Astrocyte of the cerebellum (primary cell): ENCODE results near the gene AQP5.
"Not testable (repeated sequence)": the region's sequence is repeated elsewhere in the genome, so short reads cannot be mapped to it uniquely, and the experiment has no call there.

ENCODE experiments used
- DNase-seq: peaks from one replicate; pipeline ENCODE4 v3.0.0-alpha.2; 2011; ENCODE audit warnings: low read depth
- H3K4me3 ChIP-seq: 2 replicates; pipeline ENCODE4 v1.5.1; 2011; ENCODE audit warnings: mild to moderate bottlenecking, low read depth, low read length, moderate library complexity
- CTCF ChIP-seq: IDR thresholded peaks from 2 replicates; pipeline ENCODE4 v1.5.1; 2012; ENCODE audit warnings: low read length, low read depth, moderate library complexity, mild to moderate bottlenecking; ENCODE audit errors: missing control alignments
- in situ Hi-C: cut with HindIII; loops from 2 replicates; pipeline ENCODE4 v1.10.0; 2017; ENCODE audit warnings: low sequenced_read_pairs

The AQP5 gene

DNA sequence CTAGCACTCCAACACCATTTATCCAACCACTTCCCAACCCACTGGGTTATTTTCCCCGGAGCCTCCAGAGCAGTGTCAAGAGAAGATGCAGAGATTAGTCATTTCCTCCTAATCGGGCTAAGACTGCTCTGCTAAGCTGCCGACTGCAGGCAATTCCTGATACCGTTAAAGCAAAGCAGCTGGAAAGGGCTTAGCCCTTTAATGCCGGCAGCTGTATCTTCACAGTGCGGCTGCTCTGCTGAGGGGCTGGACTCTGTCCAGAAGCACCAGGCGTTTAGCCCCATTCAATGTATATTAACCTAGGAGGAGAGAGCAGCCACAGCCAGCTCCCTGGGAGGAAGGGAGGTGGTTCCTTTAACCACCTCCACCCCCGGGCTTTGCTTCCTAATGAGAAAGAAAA lies 22.2 kb downstream of the AQP5 start:
- no peak overlapping the region for H3K4me3 ChIP-seq
- in situ Hi-C loops: no loop called here
- DNase-seq: peak; percentile 62
- peak; percentile 29 for TF ChIP-seq CTCF

DNA sequence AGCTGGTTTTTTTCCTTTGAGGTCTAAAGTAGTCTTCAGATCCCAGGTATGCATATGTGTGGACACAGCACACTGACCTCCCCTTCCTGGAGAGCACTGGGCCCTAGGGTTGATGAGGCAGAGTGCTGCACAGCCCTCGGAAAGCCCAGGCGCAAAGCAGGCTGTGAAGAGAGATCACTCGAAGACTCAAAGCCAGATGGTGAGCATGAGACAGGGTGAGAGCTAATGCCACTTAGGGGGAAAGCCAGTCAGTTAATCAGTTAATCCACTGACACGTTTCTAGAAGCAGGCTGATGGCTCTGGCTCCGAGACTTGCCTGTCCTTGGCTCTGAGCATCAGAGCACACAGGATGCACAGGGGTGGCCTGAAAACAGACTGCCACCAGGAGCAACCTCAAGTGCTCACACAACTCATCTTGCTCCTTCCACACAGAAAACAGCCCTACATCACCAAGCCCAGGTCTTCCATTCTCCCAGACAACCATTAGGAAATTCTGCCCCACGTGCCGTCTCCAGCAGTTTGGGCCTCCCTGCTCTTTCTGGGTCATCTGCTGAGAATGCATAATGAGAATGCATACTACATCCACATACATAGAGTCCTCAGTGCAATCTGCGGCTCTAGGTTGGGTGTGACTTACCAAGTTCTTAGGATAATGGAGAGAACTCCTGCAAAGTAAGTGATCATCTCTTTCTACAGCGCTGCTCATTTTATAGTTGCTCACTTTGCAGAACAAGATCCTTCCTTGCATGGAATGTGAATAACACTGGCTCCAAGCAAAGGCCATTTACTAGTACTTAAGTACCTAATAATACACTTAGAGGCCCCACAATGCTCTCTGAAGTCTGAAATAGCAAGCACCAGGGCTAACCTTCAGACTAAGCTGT lies 23.0 kb downstream of the AQP5 start:
- DNase-seq: no peak
- H3K4me3 ChIP-seq: no peak overlapping the region
- in situ Hi-C loops: no loop called here
- no peak for TF ChIP-seq CTCF

DNA sequence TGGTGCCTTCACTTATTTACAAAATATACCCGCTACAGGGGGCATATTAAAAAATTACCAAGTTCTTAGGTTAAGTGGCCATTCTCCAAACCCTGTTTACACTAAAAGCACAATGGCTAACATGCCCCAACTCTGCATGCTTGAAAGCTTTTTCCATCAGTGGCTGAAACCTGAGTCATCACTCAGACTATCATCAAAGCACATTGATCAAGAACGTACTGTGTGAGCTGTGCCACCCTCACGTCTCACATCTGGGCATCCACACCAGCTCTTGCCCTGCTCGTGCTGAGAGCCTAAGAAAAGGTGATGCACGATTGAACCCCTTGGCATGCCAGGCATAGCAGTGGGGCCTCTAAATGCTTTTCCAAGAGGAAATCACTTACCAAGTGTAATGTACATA lies 24.3 kb downstream of the AQP5 start:
- no peak overlapping the region for H3K4me3 ChIP-seq
- DNase-seq: no peak
- in situ Hi-C loops: no loop called here
- TF ChIP-seq CTCF: no peak

- DNase-seq, H3K4me3 ChIP-seq, in situ Hi-C loops: not testable (repeated sequence)
Measured at GRCh38 chr12:49986476-49986875, 24.8 kb downstream of the AQP5 start.

DNA sequence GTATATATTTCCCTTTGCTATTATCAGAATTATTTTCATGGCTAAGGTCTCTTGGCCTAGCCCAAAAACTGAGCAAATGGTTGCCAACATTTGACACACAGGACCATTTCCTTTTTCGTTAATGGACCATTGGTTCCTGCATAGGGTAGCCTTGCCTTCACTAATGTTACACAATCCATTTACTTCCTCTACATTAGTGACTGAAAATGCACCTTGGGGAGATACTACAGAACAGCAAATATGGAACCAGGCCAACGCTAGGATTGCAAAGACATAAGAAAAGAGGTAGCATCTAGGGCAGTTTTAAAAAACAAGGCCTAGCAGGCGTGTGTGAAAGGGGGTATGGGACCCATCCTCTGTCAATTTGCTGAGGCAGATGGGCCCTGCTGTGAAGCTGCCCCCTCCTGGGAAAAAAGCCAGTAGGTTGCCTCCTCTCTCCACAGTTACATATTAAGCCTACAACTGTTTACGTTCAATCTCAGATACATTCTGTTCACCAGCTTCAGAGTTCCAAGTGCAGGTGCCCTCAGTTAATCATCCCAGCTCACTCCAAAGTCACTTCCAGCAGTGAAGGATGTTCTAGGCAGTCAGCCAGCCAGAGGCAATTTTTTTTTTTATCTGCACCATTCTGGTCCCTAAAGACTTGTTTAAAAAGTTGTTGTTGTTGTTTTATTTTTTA lies 26.1 kb downstream of the AQP5 start:
- no peak overlapping the region for H3K4me3 ChIP-seq
- DNase-seq: no peak
- in situ Hi-C loops: no loop called here
- no peak for TF ChIP-seq CTCF

DNA sequence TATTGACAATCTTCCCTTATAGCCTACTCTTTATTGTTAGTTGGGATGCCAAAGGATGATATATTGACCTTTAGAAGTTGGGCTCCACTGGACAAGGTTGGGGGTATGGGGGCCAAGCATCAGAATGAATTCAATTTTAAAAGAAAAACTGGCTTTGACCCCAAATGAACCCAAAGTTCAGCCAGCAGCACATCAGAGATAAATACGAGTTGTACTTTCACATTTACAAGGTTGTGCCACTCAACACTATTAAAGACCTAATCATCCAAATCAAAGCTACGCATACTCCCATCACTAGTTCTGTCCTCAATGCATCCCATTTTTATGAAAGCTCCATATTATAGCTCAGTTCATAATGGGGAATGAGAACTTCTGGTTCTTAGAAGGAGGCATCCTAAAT lies 27.7 kb downstream of the AQP5 start:
- H3K4me3 ChIP-seq, in situ Hi-C loops, DNase-seq: not testable (repeated sequence)

GRCh38 chr12:49990273-49990672 lies 28.6 kb downstream of the AQP5 start:
- in situ Hi-C loops: no loop called here

More at GRCh38 chr12:49990273-49990672, 28.6 kb downstream of the AQP5 start:
- H3K4me3 ChIP-seq: no peak overlapping the region
- no peak for TF ChIP-seq CTCF
- no peak for DNase-seq
